ENCODE data around the gene CRB2.

- TF ChIP-seq, protein P1, sequence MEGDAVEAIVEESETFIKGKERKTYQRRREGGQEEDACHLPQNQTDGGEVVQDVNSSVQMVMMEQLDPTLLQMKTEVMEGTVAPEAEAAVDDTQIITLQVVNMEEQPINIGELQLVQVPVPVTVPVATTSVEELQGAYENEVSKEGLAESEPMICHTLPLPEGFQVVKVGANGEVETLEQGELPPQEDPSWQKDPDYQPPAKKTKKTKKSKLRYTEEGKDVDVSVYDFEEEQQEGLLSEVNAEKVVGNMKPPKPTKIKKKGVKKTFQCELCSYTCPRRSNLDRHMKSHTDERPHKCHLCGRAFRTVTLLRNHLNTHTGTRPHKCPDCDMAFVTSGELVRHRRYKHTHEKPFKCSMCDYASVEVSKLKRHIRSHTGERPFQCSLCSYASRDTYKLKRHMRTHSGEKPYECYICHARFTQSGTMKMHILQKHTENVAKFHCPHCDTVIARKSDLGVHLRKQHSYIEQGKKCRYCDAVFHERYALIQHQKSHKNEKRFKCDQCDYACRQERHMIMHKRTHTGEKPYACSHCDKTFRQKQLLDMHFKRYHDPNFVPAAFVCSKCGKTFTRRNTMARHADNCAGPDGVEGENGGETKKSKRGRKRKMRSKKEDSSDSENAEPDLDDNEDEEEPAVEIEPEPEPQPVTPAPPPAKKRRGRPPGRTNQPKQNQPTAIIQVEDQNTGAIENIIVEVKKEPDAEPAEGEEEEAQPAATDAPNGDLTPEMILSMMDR (IDR thresholded peaks at IDR 0.05; ENCODE audit: extremely low read depth in 1 of 2, insufficient read depth in 1 of 2, low read depth in 1 of 2, low read length in 2 of 2): no peak
- TF ChIP-seq POLR2AphosphoS5 (IDR thresholded peaks at IDR 0.05; ENCODE audit: insufficient read depth, low read depth, low read length): no peak
- TF ChIP-seq MYC (IDR thresholded peaks at IDR 0.05; ENCODE audit: low read depth, low read length): no peak
- no peak for TF ChIP-seq POLR2A (IDR thresholded peaks at IDR 0.05; ENCODE audit: low read depth, low read length)
Observed at GRCh38 chr9:123414204-123414603, 58.2 kb downstream of the CRB2 start.
